HL-60/S4 treated with retinoic acid at 250 ng/mL for 4 days and 3 days (cell line): ENCODE results near the gene APOBEC2.

ENCODE experiments used
- in situ Hi-C: fragments of 300-500 bp; cut with MboI; formaldehyde crosslinking; loops from 2 replicates; pipeline ENCODE4 v1.7.0; 2022; ENCODE audit warnings: low sequenced_read_pairs

Gene APOBEC2

DNA sequence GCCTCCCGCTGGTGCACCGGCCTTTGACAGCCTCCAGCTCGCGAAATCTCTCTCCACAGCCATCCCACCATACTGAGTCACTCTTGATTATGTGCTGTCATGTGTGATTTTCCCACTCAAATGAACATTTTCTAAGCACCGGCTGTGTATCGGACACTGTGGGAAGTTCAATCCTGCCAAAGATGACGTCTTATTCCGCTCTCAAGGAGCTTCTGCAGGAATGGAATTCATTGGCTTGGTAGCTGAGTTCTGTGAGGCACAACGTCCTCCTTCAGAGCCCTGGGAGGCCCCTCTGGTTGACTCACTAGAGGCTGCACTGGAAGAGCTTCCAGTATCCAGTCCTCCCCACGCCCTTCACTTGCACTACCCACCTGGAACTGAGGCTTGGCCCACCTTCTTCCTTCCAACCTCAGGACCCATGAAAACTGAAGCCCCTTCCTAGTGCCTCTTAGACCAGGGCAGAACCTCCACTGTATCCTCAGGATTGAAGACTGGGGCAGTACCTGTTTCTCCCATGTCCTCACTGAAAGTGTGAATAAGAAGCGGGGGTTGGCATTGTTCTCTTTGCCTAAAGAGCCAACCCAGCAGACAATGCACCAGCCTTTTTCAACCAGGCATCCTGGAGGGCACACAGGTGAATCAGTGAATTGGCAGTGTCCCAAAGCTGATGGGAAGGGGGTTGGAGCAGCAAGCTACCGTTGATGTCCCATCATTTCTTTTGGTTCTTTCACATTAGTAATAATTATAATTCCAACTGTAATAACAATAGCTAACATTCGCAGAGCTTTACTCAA is 15.7 kb upstream of the APOBEC2 start:
- in situ Hi-C loops, result no loop called here

DNA sequence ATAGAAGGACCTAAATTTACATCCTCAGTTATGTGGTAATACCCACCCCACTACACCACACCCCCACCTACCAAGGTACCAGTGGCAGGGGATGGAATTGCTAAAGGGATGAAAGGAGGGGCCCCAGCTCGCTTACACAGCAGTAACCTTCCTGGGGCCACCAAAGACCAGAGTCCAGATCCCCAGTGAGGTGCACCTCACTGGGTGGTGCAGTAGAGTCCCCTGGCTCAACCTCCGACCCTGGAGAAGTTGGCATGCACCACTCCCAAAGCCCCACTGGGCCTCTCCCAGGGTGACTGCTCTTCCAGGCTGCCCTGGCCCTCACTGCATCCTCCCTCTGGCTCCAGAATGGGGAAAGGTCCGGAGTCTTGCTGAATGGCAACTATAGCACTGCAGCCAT is 14.8 kb upstream of the APOBEC2 start:
- in situ Hi-C loops, result no loop called here

DNA sequence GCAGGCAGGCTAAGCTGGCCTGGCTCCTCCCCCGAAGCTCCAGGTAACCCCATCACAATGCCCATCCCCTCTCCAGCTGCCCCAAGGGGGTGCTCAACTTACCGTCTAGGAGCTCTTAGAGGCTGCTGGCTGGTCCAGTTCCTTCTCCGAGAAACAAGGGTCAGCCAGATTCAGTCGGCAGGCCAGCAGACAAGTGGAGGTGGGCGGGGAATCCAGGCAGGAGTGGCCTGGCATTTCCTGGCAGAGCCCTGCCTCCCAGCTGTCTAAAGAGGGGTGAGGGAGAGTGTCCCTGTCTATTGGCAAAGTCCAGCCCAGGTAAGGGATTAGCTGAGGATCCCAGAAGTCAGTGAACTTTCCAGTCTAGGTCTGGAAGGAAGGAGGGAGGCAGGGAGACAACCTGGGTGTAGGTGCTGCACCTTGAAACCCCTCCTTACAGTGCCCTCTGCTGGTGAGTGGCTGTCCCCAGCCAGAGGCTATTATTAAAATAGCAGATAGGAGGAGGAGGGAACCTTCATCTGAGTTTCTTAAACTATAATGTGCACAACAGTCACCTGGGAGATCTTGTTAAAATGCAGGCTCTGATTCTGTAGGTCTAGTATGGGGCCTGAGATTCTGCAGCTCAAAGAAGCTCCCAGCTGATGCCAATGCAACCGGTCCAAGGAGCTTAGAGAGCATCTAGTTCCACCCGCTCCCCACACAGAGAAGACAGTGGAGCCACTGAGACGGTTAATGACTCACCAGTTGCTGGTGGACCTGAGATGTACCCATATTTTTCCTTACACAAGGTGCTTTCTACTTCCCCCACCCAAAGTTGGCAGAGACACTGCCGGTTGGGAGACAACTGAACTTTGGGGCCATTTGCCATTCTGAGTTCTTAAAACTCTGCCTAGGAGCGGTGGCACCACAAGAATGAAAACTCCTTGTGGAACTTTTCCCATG is 13.7 kb upstream of the APOBEC2 start, which contains the start of gene UNC5CL:
Gene UNC5CL (minus strand): TSS at position 162 of the 939 bp plus-strand sequence. CDS start 4,147 bp downstream, outside the sequence.
- in situ Hi-C loops, result no loop called here

DNA sequence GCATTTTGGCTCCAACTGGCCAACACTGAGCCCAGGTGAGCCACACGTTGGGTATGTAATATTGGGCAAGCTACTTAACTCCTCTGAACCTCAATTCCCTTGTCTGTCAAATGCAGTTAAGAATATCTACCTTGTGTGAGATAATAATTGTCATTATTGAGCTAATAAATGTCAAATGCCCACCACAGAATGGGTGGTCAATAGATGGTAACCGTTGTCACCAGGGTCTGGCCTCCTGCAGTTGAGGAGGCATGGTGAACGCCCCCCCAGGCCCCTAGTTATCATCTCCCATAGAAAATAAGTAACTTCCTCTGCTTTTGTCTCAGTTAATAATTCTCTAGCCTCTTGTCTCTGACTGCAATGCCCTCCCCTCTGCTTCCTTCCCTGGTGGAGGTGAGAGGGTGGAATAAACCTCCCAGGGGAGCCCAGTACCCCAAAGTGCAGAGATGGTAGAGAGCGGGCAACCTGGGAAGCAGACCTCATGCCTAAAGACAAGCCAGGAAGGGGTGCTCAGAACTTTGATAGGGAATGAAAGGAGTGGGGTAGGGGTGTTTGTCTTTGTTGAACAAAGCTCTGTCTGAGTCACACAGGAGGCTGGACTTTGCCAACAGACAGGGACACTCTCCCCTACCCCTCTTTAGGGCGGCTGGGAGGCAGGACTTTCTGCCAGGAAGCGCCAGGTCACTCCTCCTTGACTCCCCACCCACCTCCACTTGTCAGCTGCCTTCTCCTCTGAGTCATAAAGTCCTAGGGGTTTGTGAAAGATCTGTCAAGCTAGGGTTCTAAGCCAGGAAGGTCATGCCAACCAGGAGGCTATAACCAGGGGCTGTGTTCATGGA is 12.7 kb upstream of the APOBEC2 start:
- in situ Hi-C loops, result no loop called here

DNA sequence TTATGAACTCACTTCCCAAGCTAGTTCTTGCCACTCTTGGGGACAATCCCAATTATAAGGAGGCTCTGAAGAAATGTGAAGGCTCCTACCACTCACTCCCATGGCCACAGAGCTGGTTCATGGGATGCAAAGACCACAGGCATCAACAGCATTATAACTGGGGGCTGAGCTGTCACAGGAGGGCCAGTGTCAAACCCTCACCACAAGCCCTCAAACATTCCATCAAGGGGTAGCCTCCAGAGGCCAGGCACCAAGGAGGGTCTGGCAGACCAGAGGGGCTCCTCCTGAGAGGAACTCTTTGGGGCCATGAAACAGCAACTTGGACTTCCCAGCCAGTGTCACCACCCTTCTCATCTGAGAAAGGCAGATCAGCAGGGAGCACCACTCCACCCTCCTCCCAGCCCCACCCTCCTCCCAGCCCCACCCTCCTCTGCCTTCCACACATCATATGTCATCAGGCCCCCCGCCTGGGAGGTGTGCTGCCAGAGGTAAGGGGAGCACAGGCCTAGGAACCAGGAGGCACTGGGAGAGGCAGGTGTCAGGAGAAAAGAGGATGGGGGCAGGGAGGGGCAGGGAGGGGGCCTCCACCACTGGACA is 12.0 kb upstream of the APOBEC2 start:
- in situ Hi-C loops, result no loop called here

GRCh38 chr6:41042226-41043055 is 10.6 kb upstream of the APOBEC2 start, which contains the start of gene TSPO2:
Gene TSPO2 (plus strand): TSS chr6:41042467. CDS start chr6:41042986, 519 bp downstream.
- in situ Hi-C loops, result no loop called here

DNA sequence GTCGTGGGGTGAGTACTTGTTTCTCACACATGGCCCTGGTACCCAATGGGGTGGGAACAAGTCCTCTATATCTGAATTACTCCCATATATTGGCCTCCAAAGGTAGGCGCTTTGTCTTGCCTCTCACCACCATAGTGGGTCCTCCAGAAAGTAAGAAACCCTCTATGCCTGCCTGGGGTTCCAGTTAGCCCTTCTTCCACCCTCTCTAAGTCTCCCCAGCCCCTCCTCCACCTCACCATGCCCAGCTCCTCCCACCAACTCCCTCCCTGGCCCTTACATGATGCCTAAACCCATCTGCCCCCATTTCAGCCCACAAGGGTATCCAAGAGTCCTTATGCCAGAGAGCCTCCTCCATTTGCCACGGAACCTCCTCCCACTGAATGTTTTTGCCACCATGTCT is 9.9 kb upstream of the APOBEC2 start:
- in situ Hi-C loops, result no loop called here

GRCh38 chr6:41045664-41046063 is 7.3 kb upstream of the APOBEC2 start:
- in situ Hi-C loops, result no loop called here

DNA sequence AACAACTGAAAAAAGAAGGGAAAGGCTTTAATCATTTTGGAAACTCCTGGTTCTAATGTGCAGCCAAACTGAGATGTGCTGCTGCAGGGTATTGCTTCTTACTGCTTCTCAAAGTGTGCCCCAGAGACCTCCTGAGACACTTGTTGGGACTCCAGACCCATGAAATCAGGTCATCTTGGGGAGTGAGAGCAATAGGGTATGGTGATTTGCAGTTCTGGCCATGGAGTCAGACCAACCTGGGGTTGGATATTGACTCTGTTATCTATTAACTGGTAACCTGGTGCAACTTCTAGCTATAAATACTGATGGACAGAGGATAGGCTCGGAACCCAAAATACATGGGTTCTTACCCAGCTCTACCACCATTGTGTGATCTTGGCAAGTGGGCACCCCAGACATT is 6.9 kb upstream of the APOBEC2 start:
- in situ Hi-C loops, result no loop called here

- in situ Hi-C loops, result no loop called here
Observed at GRCh38 chr6:41047306-41047705, 5.7 kb upstream of the APOBEC2 start.

- in situ Hi-C loops, result no loop called here
Observed at GRCh38 chr6:41047745-41048732, 5.0 kb upstream of the APOBEC2 start.

GRCh38 chr6:41049521-41049920 is 3.5 kb upstream of the APOBEC2 start:
- in situ Hi-C loops, result no loop called here

DNA sequence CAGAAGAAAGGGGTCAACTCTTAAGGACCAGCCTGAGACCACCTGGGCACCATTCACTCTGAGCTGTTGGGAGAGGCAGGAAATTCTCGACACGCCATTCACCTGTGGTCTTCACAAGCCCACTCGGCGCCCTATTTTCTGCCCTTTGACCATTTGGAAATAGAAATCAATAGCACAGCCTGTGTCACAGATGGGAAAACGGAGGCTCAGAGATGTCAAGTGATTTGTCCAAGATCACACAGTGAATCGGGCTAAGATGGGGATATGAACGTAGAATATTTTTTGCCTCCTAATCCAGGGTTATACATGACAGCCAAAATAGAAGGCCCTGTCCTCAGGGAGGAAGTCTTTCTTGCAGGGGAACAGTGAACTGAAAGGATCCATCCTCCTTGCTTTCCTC is 3.0 kb upstream of the APOBEC2 start:
- in situ Hi-C loops, result no loop called here

- in situ Hi-C loops, result no loop called here
Observed at GRCh38 chr6:41050536-41050935, 2.5 kb upstream of the APOBEC2 start.

DNA sequence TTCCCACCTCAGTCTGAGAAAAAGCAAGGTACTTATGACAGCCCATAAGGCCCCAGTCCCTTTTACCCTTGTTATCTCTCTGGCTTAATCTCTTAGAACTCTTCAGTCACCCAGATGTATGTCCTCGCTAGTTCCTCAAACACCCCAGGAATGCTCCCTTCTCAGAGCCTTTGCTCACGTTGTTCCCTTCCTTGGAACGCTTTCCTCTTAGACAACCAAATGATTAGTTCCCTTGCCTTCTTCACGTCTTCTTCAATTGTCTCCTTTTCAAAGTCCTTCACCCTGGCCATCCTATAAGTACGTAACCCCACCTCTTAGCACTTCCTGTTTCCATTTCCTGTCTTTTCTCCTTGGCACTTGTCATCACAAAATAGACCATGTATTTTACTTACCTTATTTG is 1.1 kb upstream of the APOBEC2 start:
- in situ Hi-C loops, result no loop called here

DNA sequence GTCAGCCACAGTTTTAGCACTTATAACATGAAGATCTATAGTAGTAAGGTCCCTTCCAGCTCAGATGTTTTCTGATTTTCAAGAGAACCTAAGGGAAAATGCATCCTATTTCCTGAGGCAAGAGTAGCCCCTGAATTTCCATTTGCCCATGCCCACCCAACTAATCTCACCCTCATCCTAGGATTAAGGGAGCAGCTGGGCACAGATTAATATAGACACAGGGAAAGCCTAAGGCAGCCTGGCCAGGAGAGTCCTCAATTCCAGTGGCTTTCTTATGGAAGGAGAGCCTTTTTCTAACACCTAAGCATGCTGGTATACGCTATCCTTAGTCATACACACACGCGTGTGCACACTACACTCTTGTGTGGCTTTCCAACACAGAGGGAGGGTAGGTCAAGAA is 1.5 kb downstream of the APOBEC2 start:
- in situ Hi-C loops, result no loop called here

- in situ Hi-C loops, result no loop called here
Observed at GRCh38 chr6:41055149-41055548, 2.1 kb downstream of the APOBEC2 start.

DNA sequence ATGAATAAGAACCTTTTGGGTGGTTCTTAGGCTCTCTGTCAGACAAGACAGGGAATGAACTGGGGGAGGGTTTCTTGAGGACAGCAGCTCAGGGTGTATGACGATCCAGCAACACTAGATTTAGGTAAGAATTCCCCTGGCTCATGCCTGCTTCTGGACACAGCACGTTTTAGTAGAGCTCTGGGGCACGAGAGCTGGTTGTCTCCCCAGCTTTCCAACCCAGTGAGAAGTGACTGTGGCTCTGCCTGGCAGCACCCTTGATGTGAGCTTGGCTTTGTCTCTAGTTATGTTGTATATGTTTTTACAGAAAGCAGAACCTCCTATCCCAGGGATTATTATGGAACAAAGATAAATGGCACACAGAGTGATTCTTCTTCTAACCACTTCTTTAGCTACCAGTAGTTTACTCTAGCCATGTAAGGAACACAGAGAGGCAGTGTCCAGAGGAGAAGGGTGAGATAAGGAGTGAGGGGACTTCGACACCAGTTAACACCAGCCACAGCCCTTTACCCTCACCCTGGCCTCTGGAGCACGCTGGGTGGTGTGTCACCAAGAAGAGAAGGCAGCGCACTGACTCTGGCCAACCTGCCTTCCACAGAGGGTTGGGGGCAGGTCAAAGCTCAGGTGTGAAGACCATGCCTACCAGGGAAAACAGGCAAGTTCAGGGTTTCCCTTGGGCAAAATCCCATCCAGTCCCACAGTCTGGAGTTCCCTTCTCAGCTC is 3.9 kb downstream of the APOBEC2 start:
- in situ Hi-C loops, result no loop called here
